Vagina (tissue), 2 donors: ENCODE results near the gene SOWAHA.

Experiments
- POLR2A ChIP-seq, 2 donors: fragments of 450-650 bp; IDR thresholded peaks; one replicate each; pipeline ENCODE4 v1.6.1; 2017; ENCODE audit warnings: antibody characterized with exemption in 2 of 2, mild to moderate bottlenecking in 2 of 2, moderate library complexity in 2 of 2
- TF ChIP-seq, protein P1 (sequence below), 3 experiments: fragments of 450-650 bp in 2 of 3; fragments of 200-600 bp in 1 of 3; sonication (generic) in 1 of 3; IDR thresholded peaks; one replicate each; pipeline ENCODE4 v1.5.1; 2017 to 2019; ENCODE audit warnings: antibody characterized with exemption in 3 of 3, mild to moderate bottlenecking in 2 of 3, moderate library complexity in 2 of 3

DNA sequence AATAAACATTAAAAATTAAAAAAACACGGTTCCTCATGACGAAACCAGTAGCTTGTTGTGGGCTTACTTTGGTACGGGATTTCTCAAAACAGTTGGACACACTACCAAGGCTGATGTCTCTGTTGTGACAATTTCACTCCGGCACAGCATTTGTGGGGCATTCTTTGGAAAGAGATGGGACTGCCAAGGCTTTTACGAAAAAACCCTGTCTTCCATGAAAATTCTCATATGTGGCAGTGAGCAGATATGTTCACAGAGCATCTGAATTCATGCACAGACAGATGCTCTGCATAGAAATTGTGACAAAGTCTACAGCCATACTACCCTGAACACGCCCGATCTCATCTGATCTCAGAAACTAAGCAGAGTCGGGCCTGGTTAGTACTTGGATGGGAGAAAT lies 35.2 kb downstream of the SOWAHA start:
- no peak for TF ChIP-seq POLR2A (IDR thresholded peaks at IDR 0.05)
- TF ChIP-seq, protein P1, sequence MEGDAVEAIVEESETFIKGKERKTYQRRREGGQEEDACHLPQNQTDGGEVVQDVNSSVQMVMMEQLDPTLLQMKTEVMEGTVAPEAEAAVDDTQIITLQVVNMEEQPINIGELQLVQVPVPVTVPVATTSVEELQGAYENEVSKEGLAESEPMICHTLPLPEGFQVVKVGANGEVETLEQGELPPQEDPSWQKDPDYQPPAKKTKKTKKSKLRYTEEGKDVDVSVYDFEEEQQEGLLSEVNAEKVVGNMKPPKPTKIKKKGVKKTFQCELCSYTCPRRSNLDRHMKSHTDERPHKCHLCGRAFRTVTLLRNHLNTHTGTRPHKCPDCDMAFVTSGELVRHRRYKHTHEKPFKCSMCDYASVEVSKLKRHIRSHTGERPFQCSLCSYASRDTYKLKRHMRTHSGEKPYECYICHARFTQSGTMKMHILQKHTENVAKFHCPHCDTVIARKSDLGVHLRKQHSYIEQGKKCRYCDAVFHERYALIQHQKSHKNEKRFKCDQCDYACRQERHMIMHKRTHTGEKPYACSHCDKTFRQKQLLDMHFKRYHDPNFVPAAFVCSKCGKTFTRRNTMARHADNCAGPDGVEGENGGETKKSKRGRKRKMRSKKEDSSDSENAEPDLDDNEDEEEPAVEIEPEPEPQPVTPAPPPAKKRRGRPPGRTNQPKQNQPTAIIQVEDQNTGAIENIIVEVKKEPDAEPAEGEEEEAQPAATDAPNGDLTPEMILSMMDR (IDR thresholded peaks at IDR 0.05) = no peak
